ENCODE measurements around the gene TSPAN10.

TSPAN10 gene

DNA sequence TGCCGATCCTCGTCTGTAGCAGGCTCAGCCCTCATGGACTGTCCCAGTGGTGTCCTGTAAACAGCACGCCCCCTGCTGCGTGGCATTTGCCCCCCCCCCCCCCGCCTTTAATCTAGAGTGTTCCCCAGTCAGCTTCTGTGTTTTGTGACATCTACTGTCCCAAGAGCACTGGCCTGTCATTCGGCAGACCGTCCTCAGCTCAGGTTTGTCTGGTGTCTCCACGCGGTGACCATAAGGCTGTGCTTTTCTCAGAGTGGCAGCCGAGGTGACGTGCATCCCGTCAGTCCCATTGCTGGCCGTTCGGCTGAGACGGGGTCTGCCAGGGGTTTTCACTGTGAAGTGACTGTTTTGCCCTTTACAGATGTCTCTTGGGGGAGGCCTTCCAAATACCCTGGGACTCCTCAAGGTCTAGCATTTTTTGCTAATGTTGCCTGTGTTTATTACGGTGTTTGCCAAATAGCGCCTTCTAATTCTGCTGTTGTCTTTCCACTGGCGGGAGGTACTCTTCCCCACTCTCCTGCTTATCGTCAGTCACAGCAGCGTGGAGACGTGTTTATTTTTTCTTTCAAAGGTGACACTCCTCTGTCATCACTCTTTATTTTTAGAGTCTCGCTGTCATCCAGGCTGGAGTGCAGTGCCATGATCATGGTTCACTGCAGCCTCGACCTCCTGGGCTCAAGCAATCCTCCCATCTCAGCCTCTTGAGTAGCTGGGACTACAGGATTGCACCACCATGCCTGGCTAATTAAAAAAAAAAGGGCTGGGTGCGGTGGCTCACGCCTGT is 60.5 kb downstream of the TSPAN10 start:
- no peak overlapping the region for H3K4me3 ChIP-seq (replicated peaks; ENCODE audit: low read depth, low read length)
- DNase-seq (ENCODE audit: extremely low read depth, low read depth), result no peak
- TF ChIP-seq, protein P1, sequence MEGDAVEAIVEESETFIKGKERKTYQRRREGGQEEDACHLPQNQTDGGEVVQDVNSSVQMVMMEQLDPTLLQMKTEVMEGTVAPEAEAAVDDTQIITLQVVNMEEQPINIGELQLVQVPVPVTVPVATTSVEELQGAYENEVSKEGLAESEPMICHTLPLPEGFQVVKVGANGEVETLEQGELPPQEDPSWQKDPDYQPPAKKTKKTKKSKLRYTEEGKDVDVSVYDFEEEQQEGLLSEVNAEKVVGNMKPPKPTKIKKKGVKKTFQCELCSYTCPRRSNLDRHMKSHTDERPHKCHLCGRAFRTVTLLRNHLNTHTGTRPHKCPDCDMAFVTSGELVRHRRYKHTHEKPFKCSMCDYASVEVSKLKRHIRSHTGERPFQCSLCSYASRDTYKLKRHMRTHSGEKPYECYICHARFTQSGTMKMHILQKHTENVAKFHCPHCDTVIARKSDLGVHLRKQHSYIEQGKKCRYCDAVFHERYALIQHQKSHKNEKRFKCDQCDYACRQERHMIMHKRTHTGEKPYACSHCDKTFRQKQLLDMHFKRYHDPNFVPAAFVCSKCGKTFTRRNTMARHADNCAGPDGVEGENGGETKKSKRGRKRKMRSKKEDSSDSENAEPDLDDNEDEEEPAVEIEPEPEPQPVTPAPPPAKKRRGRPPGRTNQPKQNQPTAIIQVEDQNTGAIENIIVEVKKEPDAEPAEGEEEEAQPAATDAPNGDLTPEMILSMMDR (IDR thresholded peaks at IDR 0.05; ENCODE audit: low read depth, low read length, missing control alignments), result no peak
